Thymus (tissue), 11 donors: ENCODE measurements around the gene TMEM169. TPM values are rescaled to one million over a fixed set of nuclear protein-coding genes. Genes with fewer than 3 reads are reported as not detected.
A peak's percentile ranks its signal among the peaks of the same experiment; 100 is the strongest.

Source experiments
- DNase-seq, 9 donors: peaks; one replicate each; pipeline ENCODE4 v3.0.0-alpha.2; 2013; ENCODE audit warnings: low spot score in 9 of 9, low read depth in 6 of 9, missing footprints in 1 of 9
- H3K27ac ChIP-seq, 2 donors: one replicate each; pipeline ENCODE4 v1.5.1; 2013; ENCODE audit warnings: control low read depth in 1 of 2, low read depth in 1 of 2, low read length in 1 of 2, mild to moderate bottlenecking in 1 of 2, moderate library complexity in 1 of 2
- H3K27me3 ChIP-seq, 2 donors: one replicate each; pipeline ENCODE4 v1.5.1; 2013; ENCODE audit warnings: low read length in 1 of 2; ENCODE audit not compliant: control insufficient read depth in 2 of 2, insufficient read depth in 1 of 2
- H3K36me3 ChIP-seq, 2 donors: one replicate each; pipeline ENCODE4 v1.5.1; 2013; ENCODE audit warnings: low read length in 1 of 2, mild to moderate bottlenecking in 1 of 2, moderate library complexity in 1 of 2; ENCODE audit not compliant: control insufficient read depth in 2 of 2, insufficient read depth in 2 of 2
- H3K4me1 ChIP-seq, 2 donors: one replicate each; pipeline ENCODE4 v1.5.1; 2013; ENCODE audit warnings: low read length in 2 of 2; ENCODE audit not compliant: control insufficient read depth in 2 of 2, insufficient read depth in 2 of 2
- H3K4me3 ChIP-seq, 2 donors: one replicate each; pipeline ENCODE4 v1.5.1; 2013; ENCODE audit warnings: low read length in 2 of 2, control low read depth in 1 of 2, mild to moderate bottlenecking in 1 of 2
- H3K9me3 ChIP-seq, 2 donors: one replicate each; pipeline ENCODE4 v1.5.1; 2013; ENCODE audit warnings: low read length in 1 of 2, mild to moderate bottlenecking in 1 of 2; ENCODE audit not compliant: control insufficient read depth in 2 of 2, insufficient read depth in 1 of 2
- WGBS: extraction: QIAGEN DNeasy Blood & Tissue Kit; methylation state at CpG from one replicate; pipeline ENCODE4 v1.1.7; 2013; 5-methylcytosine and 5-hydroxymethylcytosine counted together
- polyA plus RNA-seq: library from polyadenylated mRNA; stranded (reverse); fragments of 200-250 nt; gene quantifications from one replicate; pipeline ENCODE4 v1.2.3, GENCODE V29; 2013
- total RNA-seq: library from RNA; stranded (reverse); fragments of 120-200 nt; gene quantifications from one replicate; pipeline ENCODE4 v1.2.4, GENCODE V29; 2013
- donor health status: healthy.

The TMEM169 gene
- total and polyA plus RNA-seq, 2 donors: 1.0 to 1.1 TPM

DNA sequence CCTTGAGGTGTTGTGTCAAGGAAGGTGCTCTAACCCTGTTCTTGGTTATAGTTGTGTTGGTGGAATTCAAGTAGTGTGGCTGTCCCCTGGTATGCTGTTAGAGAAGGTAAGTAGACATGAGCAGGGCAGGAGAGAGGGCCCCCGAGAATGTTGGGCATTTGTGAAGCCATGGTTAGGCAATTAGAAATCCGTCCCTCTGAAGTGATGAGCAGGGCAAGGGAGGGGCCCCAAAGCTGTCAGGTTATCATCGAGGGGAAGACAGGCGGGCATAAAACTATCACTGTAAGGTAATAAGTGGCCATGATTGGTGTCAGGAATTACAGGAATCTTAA lies 32.6 kb downstream of the TMEM169 start:
- Histone ChIP-seq H3K36me3 (peaks cover 34 to 79% of the 10 kb centered on the region in 2 donors), H3K4me1 (peaks cover 13 to 16% of the 10 kb centered on the region in 2 donors), H3K9me3 (peaks cover 0 to under 1% of the 10 kb centered on the region in 2 donors), H3K4me3 (peak overlapping the region in 1 of 2 donors; percentile 71), H3K27me3 (no peaks in the 10 kb centered on the region), H3K27ac (peak overlapping the region in 1 of 2 donors; percentile 12)
- DNase-seq: peak in 1 of 9 donors; percentile 13
- 61% methylated on average over 4 of the region's 4 CpGs for WGBS

DNA sequence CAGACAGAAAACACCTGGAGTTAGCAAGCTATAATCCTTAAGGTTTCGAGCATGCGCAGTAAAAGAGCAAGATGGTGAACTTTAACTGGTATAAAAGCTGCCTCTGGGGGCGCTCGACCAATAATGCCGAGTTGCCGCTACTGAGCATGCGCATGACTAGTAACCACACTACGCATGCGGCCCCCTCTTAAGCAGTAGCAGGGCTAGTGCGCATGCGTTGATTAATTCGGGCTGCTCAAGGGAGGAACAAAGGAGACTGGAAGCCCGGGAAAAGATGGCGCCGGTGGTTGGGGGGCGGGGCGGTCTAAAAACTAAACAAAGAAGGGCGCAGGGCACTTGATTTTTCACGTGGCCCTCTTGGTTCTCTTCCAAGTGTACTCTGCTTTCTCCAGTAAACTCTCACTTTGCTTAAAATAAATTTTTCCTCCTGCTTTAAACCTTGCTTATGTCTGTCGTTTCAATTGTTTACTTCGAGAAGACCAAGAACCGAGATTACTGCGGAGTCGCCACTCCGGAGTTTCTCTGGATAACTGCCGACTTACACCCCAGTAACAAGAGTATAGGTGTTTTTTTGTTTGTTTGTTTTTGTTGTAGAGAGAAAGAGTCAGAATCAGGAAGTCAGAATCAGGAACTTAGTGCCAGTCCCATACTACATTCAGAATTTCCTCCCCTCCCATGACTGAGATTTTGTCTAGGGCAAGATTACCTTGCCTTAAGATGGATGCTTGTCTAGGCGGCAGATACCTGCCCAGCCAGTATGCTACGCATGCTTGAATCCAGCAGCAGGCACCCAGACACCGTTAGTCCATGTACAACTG lies 33.2 kb downstream of the TMEM169 start:
- Histone ChIP-seq H3K4me1 (peaks cover 13 to 16% of the 10 kb centered on the region in 2 donors), H3K27me3 (no peaks in the 10 kb centered on the region), H3K27ac (peak overlapping the region; percentile 14 to 82), H3K36me3 (peaks cover 34 to 84% of the 10 kb centered on the region in 2 donors), H3K9me3 (no peaks in the 10 kb centered on the region), H3K4me3 (peak overlapping the region; percentile 43 to 71)
- WGBS: 12% methylated on average over 29 of the region's 29 CpGs
- DNase-seq: peak; percentile 93 to 100 (median 98)

DNA sequence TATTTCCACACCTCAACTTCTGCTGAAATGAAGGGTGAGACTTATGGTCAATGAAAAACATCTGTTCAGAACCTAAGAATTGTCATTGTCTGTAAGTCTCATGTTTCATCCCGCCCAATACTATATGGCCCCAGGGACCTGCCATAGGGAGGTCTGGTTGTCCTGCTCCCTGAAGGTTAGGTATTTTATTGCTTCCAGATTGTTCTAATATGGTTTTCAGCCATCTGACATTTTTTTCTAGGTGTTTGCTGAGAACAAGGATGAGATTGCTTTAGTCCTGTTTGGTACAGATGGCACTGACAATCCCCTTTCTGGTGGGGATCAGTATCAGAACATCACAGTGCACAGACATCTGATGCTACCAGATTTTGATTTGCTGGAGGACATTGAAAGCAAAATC lies 34.7 kb downstream of the TMEM169 start:
- DNase-seq: no peak
- Histone ChIP-seq H3K9me3 (no peaks in the 10 kb centered on the region), H3K4me1 (peaks cover 3 to 11% of the 10 kb centered on the region in 2 donors), H3K36me3 (peaks cover 44 to 88% of the 10 kb centered on the region in 2 donors), H3K27ac (no peak overlapping the region), H3K4me3 (no peak overlapping the region), H3K27me3 (no peaks in the 10 kb centered on the region)
- 99% methylated on average over 1 of the region's 1 CpG for WGBS

DNA sequence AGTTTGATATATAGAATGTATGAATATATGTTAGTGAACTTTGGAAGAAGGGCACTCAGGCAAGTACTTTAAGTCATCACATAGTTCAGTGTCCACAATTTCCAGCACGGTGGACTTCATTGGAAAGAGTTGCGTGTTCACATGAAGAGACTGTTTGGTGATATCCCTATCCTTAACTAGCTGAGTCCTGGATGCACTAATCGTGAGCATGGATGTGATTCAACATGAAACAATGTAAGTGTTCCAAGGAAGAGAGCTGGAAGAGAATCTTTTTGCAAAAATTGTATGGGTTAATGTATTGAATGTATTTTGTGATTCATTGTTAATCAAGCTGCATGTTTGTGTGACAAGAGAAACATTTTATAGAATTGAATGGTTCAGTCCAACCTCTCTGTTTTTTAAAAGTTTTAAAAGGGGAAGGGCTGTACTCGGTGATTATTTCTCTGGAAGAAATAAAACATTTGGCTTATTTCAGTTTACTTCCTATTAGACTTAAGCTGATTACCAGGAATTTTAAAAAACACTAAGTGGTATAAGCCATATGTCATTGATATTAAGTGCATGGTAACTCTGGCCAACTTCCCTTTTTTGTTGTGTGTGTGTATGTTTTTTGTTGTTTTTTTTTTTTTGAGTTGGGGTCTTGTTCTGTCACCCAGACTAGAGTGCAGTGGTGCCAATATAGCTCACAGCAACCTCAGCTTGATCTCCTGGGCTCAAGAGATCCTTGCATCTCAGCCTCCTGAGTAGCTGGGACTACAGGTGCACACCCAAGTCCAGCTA lies 36.0 kb downstream of the TMEM169 start:
- H3K36me3 ChIP-seq: peaks cover 50 to 88% of the 10 kb centered on the region in 2 donors
- H3K4me1 ChIP-seq: peaks cover 3 to 11% of the 10 kb centered on the region in 2 donors
- H3K9me3 ChIP-seq: no peaks in the 10 kb centered on the region
- DNase-seq: no peak
- 90% methylated on average over 4 of the region's 4 CpGs for WGBS
- no peak overlapping the region for H3K27ac ChIP-seq
- H3K27me3 ChIP-seq: no peaks in the 10 kb centered on the region
- no peak overlapping the region for H3K4me3 ChIP-seq

DNA sequence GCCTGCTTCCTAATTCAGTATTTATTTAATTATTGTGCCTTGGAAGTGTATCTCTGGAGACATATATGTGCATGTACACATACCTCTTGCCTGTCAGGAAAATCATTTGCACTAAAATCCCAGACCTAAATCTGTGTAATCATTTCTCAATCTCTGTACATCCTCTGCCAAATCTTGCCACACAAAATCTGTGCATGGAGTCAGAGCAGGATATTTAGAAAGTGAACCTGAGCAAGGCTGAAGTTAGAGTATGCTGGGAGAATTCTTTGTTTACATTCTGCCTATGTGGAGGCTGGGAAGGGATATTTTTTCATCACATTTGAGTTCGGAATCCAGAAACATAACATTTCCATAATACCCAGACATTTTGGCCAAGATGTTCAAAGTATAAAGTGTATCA lies 36.8 kb downstream of the TMEM169 start:
- Histone ChIP-seq H3K27ac (no peak overlapping the region), H3K4me1 (peaks cover 3 to 11% of the 10 kb centered on the region in 2 donors), H3K9me3 (no peaks in the 10 kb centered on the region), H3K4me3 (no peak overlapping the region), H3K27me3 (no peaks in the 10 kb centered on the region), H3K36me3 (peaks cover 44 to 87% of the 10 kb centered on the region in 2 donors)
- 96% methylated on average over 1 of the region's 1 CpG for WGBS
- no peak for DNase-seq

DNA sequence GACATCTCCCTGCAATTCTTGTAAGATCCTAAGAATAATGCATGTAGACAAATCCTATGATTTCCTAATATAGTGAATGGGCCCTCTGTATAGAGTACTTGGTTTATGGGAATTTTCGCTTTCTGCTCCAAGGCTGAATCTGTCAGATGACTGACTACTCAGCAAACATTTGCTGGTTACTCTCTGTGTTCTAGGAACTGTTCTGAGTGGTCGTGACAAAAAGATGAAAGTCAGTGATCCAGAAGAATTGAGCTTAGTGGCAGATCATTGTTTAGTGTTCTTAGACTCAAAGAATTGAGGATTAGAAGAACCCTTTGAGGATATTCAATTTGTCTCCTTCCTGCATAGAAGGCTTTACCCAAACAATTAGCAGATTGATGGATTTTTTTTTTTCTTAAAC lies 37.4 kb downstream of the TMEM169 start:
- Histone ChIP-seq H3K36me3 (peaks cover 42 to 87% of the 10 kb centered on the region in 2 donors), H3K4me1 (peaks cover 3 to 9% of the 10 kb centered on the region in 2 donors), H3K27me3 (no peaks in the 10 kb centered on the region), H3K4me3 (no peak overlapping the region), H3K9me3 (no peaks in the 10 kb centered on the region), H3K27ac (no peak overlapping the region)
- DNase-seq: no peak
- WGBS: 88% methylated on average over 2 of the region's 2 CpGs

DNA sequence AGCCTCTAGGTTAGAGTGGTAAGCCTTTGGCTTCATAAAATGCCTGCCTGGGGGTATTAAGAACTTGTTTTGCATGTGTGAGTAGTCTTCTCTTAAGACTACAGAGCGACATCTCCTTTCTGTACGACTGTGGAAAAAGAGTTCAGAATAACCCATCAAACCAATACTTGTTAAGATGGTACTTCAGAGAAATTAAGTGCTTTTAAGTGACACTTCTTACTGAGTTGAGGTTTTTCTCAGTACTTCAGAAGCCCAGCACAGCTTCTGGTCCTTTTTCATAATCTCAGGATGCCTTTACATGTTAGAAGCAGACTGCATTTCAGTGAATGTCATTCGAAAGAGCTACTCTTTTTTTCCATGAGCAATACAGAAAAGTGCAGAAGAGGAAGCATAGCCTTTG lies 38.3 kb downstream of the TMEM169 start:
- Histone ChIP-seq H3K27ac (no peak overlapping the region), H3K4me1 (peaks cover 3 to 5% of the 10 kb centered on the region in 2 donors), H3K27me3 (no peaks in the 10 kb centered on the region), H3K36me3 (peaks cover 42 to 91% of the 10 kb centered on the region in 2 donors), H3K4me3 (no peak overlapping the region), H3K9me3 (no peaks in the 10 kb centered on the region)
- WGBS: 60% methylated on average over 3 of the region's 3 CpGs
- peak in 2 of 9 donors; percentile 20 to 52 for DNase-seq

DNA sequence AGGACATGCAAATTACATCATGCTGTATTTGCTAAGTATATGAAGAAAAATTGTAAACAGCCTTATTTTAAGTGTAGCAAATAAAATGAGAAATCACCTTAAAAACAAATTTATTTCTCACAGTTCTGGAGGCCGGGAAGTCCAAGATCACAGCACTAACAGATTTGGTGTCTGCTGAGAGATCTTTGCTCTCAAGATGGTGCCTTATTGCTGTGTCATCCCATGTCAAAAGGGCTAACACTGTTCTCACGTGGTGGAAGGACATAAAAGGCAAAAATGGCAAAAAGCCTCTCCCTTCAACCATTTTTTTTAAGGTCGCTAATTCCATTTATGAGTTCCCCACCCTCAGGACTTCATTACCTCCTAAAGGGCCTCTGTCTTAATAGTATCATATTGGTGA lies 39.5 kb downstream of the TMEM169 start:
- Histone ChIP-seq H3K4me1 (no peaks in the 10 kb centered on the region), H3K27me3 (no peaks in the 10 kb centered on the region), H3K9me3 (no peaks in the 10 kb centered on the region), H3K4me3 (no peak overlapping the region), H3K27ac (no peak overlapping the region), H3K36me3 (peaks cover 47 to 98% of the 10 kb centered on the region in 2 donors)
- WGBS: 93% methylated on average over 3 of the region's 3 CpGs
- no peak for DNase-seq

DNA sequence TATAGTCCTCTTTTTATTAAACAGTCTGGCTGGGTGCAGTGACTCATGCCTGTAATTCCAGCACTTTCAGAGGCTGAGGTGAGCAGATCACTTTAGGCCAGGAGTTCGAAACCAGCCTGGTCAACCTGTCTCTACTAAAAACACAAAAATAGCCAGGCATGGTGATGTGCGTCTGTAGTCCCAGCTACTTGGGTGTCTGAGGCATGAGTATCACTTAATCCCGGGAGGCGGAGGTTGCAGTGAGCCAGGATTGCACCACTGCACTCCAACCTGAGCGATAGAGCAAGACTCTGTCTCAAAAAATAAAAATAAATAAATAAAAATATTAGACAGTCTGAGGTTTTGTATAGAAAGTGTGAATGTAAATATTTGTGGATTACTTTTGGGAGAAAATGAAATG lies 45.2 kb downstream of the TMEM169 start:
- DNase-seq: no peak
- Histone ChIP-seq H3K27ac (no peak overlapping the region), H3K4me3 (no peak overlapping the region), H3K9me3 (no peaks in the 10 kb centered on the region), H3K36me3 (peaks cover 23 to 97% of the 10 kb centered on the region in 2 donors), H3K4me1 (no peaks in the 10 kb centered on the region), H3K27me3 (no peaks in the 10 kb centered on the region)
- WGBS: 97% methylated on average over 5 of the region's 5 CpGs
